ENCODE results near the gene RPP40.

RPP40 gene

GRCh38 chr6:4971851-4972250 is 32.0 kb downstream of the RPP40 start:
- Histone ChIP-seq H3K27ac (ENCODE audit: low read depth, low read length, severe bottlenecking) (no peak overlapping the region), H3K9me3 (ENCODE audit: control insufficient read depth, low read length) (no peaks in the 10 kb centered on the region), H3K4me3 (ENCODE audit: extremely low read depth, insufficient read depth, low read length, poor library complexity, severe bottlenecking) (no peak overlapping the region), H3K4me1 (ENCODE audit: control insufficient read depth, insufficient read depth, low read length, poor library complexity, severe bottlenecking) (peaks cover 6% of the 10 kb centered on the region), H3K36me3 (ENCODE audit: control insufficient read depth, insufficient read depth, low read length) (no peaks in the 10 kb centered on the region)
- WGBS, 2 experiments (ENCODE audit: insufficient coverage in 2 of 2): 82 to 84% methylated on average over 7 of the region's 7 CpGs

- Histone ChIP-seq H3K4me3 (ENCODE audit: extremely low read depth, insufficient read depth, low read length, poor library complexity, severe bottlenecking) (no peak overlapping the region), H3K27ac (ENCODE audit: low read depth, low read length, severe bottlenecking) (no peak overlapping the region)
- 80 to 86% methylated on average over 5 of the region's 9 CpGs for WGBS, 2 experiments (ENCODE audit: insufficient coverage in 2 of 2)
Measured at GRCh38 chr6:4970739-4971395, 33.0 kb downstream of the RPP40 start.

GRCh38 chr6:4969609-4970285 is 34.1 kb downstream of the RPP40 start:
- H3K9me3 ChIP-seq (ENCODE audit: control insufficient read depth, low read length): no peaks in the 10 kb centered on the region
- WGBS, 2 experiments (ENCODE audit: insufficient coverage in 2 of 2): 89 to 92% methylated on average over 7 of the region's 8 CpGs
- H3K36me3 ChIP-seq (ENCODE audit: control insufficient read depth, insufficient read depth, low read length): no peaks in the 10 kb centered on the region
- H3K27ac ChIP-seq (ENCODE audit: low read depth, low read length, severe bottlenecking): no peak overlapping the region
- H3K4me1 ChIP-seq (ENCODE audit: control insufficient read depth, insufficient read depth, low read length, poor library complexity, severe bottlenecking): peaks cover 4% of the 10 kb centered on the region
- no peak overlapping the region for H3K4me3 ChIP-seq (ENCODE audit: extremely low read depth, insufficient read depth, low read length, poor library complexity, severe bottlenecking)

More at GRCh38 chr6:4970739-4971395, 33.0 kb downstream of the RPP40 start:
- H3K9me3 ChIP-seq (ENCODE audit: control insufficient read depth, low read length): no peaks in the 10 kb centered on the region
- peaks cover 6% of the 10 kb centered on the region for H3K4me1 ChIP-seq (ENCODE audit: control insufficient read depth, insufficient read depth, low read length, poor library complexity, severe bottlenecking)
- no peaks in the 10 kb centered on the region for H3K36me3 ChIP-seq (ENCODE audit: control insufficient read depth, insufficient read depth, low read length)

- Histone ChIP-seq H3K9me3 (ENCODE audit: control insufficient read depth, low read length) (no peaks in the 10 kb centered on the region), H3K27ac (ENCODE audit: low read depth, low read length, severe bottlenecking) (no peak overlapping the region), H3K36me3 (ENCODE audit: control insufficient read depth, insufficient read depth, low read length) (no peaks in the 10 kb centered on the region), H3K4me1 (ENCODE audit: control insufficient read depth, insufficient read depth, low read length, poor library complexity, severe bottlenecking) (no peaks in the 10 kb centered on the region), H3K4me3 (ENCODE audit: extremely low read depth, insufficient read depth, low read length, poor library complexity, severe bottlenecking) (no peak overlapping the region)
- WGBS, 2 experiments (ENCODE audit: insufficient coverage in 2 of 2): 72 to 92% methylated on average over 2 of the region's 5 CpGs
Measured at GRCh38 chr6:4967301-4968030, 36.4 kb downstream of the RPP40 start.

GRCh38 chr6:4965562-4966389 is 38.1 kb downstream of the RPP40 start:
- WGBS, 2 experiments (ENCODE audit: insufficient coverage in 2 of 2): 87 to 95% methylated on average over 3 of the region's 8 CpGs
- no peak overlapping the region for H3K27ac ChIP-seq (ENCODE audit: low read depth, low read length, severe bottlenecking)

GRCh38 chr6:4964675-4965561 is 38.9 kb downstream of the RPP40 start:
- Histone ChIP-seq H3K9me3 (ENCODE audit: control insufficient read depth, low read length) (no peaks in the 10 kb centered on the region), H3K4me3 (ENCODE audit: extremely low read depth, insufficient read depth, low read length, poor library complexity, severe bottlenecking) (no peak overlapping the region)

More at GRCh38 chr6:4965562-4966389, 38.1 kb downstream of the RPP40 start:
- Histone ChIP-seq H3K36me3 (ENCODE audit: control insufficient read depth, insufficient read depth, low read length) (no peaks in the 10 kb centered on the region), H3K4me1 (ENCODE audit: control insufficient read depth, insufficient read depth, low read length, poor library complexity, severe bottlenecking) (no peaks in the 10 kb centered on the region), H3K9me3 (ENCODE audit: control insufficient read depth, low read length) (no peaks in the 10 kb centered on the region), H3K4me3 (ENCODE audit: extremely low read depth, insufficient read depth, low read length, poor library complexity, severe bottlenecking) (no peak overlapping the region)

GRCh38 chr6:4962905-4963304 is 40.9 kb downstream of the RPP40 start:
- H3K27ac ChIP-seq (ENCODE audit: low read depth, low read length, severe bottlenecking): no peak overlapping the region
- no peaks in the 10 kb centered on the region for H3K9me3 ChIP-seq (ENCODE audit: control insufficient read depth, low read length)
- no CpG with 5 or more reads among the region's 2 CpGs for WGBS, 2 experiments (ENCODE audit: insufficient coverage in 2 of 2)
- no peak overlapping the region for H3K4me3 ChIP-seq (ENCODE audit: extremely low read depth, insufficient read depth, low read length, poor library complexity, severe bottlenecking)
- H3K4me1 ChIP-seq (ENCODE audit: control insufficient read depth, insufficient read depth, low read length, poor library complexity, severe bottlenecking): no peaks in the 10 kb centered on the region
- no peaks in the 10 kb centered on the region for H3K36me3 ChIP-seq (ENCODE audit: control insufficient read depth, insufficient read depth, low read length)

More at GRCh38 chr6:4964675-4965561, 38.9 kb downstream of the RPP40 start:
- H3K27ac ChIP-seq (ENCODE audit: low read depth, low read length, severe bottlenecking): no peak overlapping the region
- no peaks in the 10 kb centered on the region for H3K36me3 ChIP-seq (ENCODE audit: control insufficient read depth, insufficient read depth, low read length)
- 78 to 83% methylated on average over 12 to 20 of the region's 22 CpGs for WGBS, 2 experiments (ENCODE audit: insufficient coverage in 2 of 2)
- H3K4me1 ChIP-seq (ENCODE audit: control insufficient read depth, insufficient read depth, low read length, poor library complexity, severe bottlenecking): no peaks in the 10 kb centered on the region

- Histone ChIP-seq H3K36me3 (ENCODE audit: control insufficient read depth, insufficient read depth, low read length) (peaks cover 4% of the 10 kb centered on the region), H3K9me3 (ENCODE audit: control insufficient read depth, low read length) (no peaks in the 10 kb centered on the region), H3K4me1 (ENCODE audit: control insufficient read depth, insufficient read depth, low read length, poor library complexity, severe bottlenecking) (no peaks in the 10 kb centered on the region), H3K27ac (ENCODE audit: low read depth, low read length, severe bottlenecking) (no peak overlapping the region), H3K4me3 (ENCODE audit: extremely low read depth, insufficient read depth, low read length, poor library complexity, severe bottlenecking) (no peak overlapping the region)
- 88 to 96% methylated on average over 6 to 9 of the region's 10 CpGs for WGBS, 2 experiments (ENCODE audit: insufficient coverage in 2 of 2)
Measured at GRCh38 chr6:4961322-4962168, 42.3 kb downstream of the RPP40 start.

GRCh38 chr6:4958624-4959023 is 45.2 kb downstream of the RPP40 start:
- H3K36me3 ChIP-seq (ENCODE audit: control insufficient read depth, insufficient read depth, low read length): peaks cover 27% of the 10 kb centered on the region
- 83% methylated on average over 1 of the region's 3 CpGs; no CpG with 5 or more reads in 1 of the 2 experiments for WGBS, 2 experiments (ENCODE audit: insufficient coverage in 2 of 2)

More at GRCh38 chr6:4958624-4959023, 45.2 kb downstream of the RPP40 start:
- Histone ChIP-seq H3K27ac (ENCODE audit: low read depth, low read length, severe bottlenecking) (no peak overlapping the region), H3K9me3 (ENCODE audit: control insufficient read depth, low read length) (no peaks in the 10 kb centered on the region), H3K4me3 (ENCODE audit: extremely low read depth, insufficient read depth, low read length, poor library complexity, severe bottlenecking) (no peak overlapping the region), H3K4me1 (ENCODE audit: control insufficient read depth, insufficient read depth, low read length, poor library complexity, severe bottlenecking) (no peaks in the 10 kb centered on the region)

Data from mesodermal cell (in vitro differentiated cells).